HG03571 (cell line): ENCODE data around the gene SEC23IP.
"Not testable (repeated sequence)": the region's sequence is repeated elsewhere in the genome, so short reads cannot be mapped to it uniquely, and the experiment has no call there.

ENCODE experiments used
- ATAC-seq: cut with Tn5 transposase; IDR thresholded peaks from one replicate; pipeline ENCODE4 v1.9.1; 2021; ENCODE audit not compliant: unreplicated experiment

The SEC23IP gene

DNA sequence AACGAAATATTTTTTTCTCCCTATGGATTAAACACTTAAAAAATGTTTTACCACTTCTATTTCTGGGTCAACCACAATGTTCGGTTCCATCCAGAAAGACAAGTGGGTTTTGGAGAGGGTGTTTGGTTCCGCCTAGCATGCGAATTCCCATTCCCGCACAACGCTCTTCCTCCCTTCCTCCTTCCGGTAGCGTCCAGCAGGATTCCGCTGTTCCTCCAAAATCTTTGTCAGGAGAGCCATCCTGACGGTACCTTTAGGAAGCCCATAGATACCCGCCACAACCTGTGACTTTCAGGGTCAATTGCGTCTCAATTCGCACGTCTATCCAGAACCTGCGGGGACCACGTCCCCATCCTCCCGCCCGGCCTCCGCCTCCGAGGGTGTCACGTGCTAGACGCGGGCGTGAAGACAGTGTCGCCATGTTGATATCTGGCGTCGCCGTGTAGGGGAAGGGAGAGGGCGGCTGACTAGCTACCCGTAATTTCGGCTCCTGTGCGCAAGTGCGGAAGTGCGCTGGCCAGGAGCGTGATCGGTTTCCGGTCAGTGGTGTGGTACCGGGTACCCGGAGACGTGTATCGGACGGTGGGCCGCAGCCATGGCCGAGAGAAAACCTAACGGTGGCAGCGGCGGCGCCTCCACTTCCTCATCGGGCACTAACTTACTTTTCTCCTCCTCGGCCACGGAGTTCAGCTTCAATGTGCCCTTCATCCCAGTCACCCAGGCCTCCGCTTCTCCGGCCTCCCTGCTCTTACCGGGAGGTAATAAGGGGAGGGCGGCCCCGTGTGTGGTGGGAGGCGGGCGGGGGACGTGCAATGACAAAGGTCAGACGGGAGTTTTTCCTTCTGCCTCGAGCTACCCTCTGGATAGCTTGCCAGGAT lies at the start of gene SEC23IP:
TSS of gene SEC23IP (plus strand) at position 543 of the 878 bp plus-strand sequence. CDS start at position 596, 53 bp downstream.
- peak; percentile 99 for ATAC-seq

DNA sequence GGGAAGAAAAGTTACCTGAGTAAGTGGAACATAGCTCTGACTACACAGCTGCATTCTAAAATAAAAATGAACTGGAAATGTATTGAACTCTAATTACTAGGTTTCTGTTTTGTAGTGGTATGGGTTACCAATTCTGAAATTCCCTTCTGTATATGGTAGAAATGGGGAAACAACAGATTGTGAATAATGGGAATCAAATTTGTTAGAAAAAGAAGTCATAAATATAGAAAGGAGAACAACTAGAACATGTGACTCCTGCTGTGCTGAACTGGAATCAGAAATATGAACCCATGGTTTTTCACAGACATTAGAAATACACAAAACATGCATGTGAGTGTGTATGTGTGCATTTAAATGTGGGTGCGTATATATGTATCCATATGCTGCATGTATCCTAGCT lies 46.9 kb upstream of the SEC23IP start:
- no peak for ATAC-seq

DNA sequence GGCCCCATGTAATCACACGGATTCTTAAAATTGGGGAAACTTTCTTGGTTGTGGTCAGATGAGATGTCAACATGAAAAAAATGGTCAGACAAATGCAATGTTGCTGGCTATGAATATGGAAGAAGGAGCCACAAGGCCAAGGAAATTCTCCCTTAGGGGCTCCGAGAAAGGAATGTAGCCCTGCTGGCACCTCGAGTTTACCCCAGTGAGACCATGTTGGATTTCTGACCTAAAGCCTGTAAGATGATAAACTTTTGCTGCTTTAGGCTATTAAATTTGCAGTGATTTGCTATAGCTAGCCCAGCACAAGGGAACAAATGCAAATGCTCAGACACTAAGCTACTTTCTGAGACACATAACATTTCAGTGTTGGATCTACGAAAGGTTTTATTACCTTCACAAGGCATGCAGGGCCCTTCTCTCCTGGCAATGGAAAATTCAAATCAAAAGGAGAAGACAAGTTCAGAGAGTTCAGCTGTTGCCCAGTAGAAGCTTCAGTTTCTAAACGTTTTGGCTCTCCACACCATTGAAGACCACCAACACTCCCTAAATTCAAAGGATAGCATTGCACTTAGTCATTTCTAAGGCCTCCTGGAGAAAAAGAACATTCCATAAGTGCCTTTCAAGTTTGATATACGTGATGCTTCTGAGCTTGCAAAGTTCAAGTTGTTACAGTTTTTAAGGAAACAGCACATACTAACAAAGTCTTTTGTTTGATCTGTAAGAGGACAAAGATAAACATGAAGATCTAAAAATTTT lies 43.3 kb upstream of the SEC23IP start:
- no peak for ATAC-seq

DNA sequence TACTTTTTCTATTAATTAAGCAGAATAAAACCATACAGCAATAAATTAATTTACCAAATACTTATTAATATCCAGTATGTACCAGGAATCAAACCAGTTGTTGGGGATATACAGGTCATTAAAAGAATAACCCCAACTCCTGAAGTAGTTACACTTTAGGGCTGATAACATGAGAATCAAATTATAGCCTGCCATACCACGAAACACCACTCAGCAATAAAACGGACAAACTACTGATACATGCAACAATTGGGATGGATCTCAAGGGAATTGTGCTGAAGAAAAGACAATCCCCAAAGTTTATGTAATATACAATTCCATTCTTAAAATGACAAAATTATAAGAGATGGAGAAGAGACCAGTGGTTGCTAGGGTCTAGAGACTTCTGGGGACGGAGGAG lies 42.6 kb upstream of the SEC23IP start:
- no peak for ATAC-seq

DNA sequence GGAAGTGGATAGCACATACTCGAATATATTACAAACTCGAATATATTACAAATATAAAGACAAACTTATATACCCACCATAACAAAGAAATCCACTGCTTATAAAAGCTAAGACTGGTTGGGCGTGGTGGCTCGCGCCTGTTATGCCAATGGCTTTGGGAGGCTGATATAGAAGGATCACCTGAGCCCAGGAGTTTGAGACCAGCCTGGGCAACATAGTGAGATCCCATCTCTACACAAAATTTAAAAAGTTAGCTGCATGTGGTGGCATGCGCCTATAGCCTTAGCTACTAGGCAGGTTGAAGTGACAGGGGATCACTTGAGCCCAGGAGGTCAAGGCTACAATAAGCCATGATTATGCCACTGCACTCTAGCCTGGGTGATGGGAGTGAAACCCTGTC lies 40.3 kb upstream of the SEC23IP start:
- ATAC-seq: no peak

DNA sequence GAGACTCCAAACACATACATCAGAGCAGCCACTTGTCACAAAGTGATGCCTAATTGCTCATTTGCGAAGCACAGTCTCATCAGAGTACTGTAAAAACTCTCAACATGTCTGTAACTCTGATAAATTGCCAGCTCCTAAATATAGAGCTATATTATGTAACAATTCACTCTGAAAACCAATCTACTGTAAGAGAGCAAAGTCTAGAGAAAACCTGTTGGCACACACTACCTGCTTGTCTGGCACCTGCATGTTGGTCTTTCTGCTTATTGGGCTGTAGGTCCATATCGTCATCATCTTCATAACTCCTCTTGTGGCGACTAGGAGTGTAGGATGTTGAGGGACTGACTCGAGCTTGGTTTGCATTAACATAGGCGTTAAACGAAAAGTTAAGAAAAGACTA lies 39.7 kb upstream of the SEC23IP start:
- no peak for ATAC-seq

DNA sequence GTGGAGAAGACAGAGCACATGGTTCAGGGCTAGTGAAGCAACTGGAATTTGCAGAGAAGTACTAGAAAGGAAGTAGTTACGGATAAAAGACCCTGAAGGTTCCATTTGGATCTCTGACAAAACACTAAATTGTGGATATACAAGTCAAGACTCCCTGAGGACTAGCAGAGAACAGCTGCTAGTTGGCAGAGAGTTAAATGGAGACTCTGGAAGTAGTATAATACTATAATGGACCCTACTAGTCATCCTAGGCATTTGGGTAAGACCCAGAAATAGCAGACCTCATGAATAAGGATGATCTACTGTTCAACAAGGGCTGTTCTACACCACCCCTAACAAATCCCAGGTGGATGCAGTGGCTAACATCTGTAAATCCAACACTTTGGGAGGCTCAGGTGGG lies 39.0 kb upstream of the SEC23IP start:
- ATAC-seq: no peak

DNA sequence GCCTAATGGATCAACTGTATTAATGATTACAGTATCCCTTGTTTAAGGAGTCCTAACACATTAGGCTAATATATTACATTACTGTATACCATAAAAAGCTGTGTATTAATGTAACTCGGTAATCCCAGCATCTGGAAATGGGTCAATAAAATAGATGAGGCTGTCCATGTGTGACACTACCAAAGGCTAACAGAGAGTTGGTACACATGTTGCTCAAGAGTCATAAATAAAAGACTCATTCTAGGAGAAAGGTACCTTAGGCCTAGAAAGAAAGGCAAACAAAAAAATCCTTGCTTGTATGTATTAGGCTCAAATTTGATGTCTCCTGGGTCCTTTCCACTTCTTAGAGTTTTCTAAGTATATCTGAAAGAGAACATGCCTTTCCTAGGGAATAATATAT lies 34.5 kb upstream of the SEC23IP start:
- no peak for ATAC-seq

DNA sequence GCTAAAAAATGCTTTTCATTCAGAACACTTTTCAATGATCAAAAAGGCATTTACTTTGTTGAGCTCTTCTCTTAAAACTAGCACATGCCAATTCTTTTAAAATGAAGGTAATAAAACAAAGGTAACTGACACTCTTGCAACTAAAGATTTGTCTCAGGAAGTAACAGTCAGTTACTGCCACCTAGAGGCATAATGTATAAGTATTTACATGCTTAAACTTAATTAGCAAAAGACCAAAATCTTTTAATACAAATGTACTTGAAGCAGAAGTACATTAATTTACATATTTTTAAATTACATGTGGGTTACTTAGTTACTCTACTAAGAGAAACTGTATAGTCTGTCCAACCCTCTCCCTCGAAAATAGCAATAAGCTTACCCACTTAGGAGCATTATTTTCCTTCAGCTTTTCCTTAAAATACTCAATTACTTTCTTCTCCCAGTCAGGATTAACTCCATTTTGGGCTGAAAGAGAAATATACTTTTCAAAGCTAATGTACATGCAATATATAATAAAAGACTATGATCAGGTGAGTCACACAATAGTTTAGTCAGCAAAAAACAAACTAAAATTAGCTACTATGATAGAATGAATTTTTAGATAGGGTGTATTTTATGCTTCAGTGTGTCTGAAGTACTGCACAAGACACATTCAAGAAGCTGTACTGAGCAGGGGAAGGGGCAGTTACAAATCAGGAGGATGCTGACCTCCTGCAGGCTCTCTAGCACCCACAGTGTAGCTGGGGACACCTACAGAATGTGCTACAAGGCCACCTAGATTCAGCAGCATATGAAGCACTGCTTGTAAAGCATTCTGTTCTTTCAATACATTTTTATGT lies 32.9 kb upstream of the SEC23IP start:
- ATAC-seq: no peak

DNA sequence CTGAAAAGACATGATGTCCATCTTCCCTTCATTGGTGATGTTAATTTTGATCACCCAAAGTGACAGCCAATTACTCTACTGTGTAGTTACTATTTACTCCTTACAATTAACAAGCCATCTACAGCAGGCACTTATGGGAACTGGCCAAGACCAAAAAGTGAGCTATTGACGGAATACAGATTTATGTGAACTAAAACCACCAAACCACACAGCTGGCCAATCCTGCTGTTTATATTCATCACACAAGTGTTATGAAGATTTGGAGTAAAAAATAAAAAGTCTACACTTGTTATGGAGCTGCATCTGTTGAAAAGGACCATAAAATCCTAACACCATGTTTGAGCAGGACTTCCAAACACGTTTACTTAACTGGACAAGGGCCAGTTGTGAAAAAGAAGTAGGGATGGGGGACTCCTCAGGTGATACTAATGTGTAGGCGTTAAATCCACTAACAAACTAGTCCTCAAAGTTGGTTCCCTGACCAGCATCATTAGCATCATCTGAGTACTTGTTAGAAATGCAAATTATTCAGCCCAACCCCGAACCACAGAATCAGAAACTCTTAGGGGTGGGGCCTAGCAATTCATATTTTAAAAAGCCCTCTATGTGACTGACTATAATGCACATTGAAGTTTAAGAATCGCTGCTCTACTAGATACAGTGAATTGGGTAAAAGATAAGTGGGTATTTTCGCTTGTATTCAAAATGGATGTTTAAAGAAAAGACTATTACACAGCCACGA lies 31.5 kb upstream of the SEC23IP start:
- no peak for ATAC-seq

DNA sequence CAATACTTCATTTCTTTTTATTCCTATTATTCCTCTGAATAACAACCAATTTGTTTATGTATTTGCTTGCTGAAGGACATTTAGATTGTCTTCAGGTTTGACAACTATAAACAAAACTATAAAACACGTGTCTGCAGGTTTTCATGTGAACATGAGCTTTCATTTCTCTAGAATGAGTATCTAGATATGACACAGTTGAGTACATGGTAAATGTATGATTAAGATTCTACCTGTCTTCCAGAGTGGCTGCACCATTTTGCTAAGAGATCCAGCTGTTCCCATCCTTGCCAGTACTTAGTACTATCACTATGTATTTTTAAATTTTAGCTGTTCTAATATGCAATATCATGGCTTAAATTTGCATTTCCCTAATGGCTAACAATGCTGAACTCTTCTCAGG lies 30.0 kb upstream of the SEC23IP start:
- ATAC-seq: no peak

DNA sequence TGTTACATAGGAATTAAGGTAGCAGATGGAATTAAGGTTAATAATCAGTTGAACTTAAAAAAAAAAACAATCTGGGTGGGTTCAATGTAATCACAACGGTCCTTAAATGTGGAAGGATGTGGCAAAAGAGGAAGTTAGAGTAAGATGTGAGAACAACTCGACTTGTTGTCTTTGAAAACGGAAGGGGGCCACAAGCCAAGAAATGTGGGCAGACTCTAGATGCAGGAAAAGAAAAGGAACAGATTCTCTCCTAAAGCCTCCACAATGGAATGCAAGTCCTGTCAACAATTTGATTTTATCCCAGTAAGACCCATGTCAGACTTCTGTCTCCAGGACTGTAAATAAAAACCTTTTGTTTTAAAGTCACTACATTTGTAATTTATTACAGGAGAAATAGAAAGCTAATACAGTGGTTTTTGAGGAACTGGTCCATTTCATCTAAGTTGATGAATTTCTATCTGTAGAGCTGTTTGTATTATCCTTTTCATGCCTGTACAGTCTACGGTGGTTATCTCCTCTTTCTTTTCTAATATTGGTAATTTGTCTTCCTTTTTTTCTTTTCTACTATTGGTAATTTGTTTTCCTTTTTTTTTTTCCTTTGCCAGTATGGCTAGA lies 28.5 kb upstream of the SEC23IP start:
- ATAC-seq: no peak

DNA sequence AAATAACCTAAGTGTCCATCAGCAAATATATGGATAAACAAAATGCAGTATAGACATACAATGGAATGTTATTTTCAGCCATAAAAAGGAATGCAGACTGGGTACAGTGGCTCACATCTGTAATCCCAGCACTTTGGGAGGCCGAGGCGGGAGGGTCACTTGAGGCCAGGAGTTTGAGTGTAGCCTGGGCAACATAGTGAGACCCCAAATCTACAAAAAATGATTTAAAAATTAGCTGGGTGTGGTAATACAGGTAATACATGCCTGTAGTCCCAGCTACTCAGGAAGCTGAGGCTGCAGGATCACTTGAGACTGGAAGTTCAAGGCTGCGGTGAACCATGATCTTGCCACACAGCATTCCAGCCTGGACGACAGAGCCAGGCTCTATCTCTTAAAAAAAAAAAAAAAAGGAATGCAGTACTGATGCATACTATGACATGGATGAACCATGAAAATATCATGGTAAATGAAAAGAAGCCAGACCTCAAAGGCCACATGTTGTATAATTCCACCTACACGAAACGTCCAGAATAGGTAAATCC lies 26.8 kb upstream of the SEC23IP start:
- no peak for ATAC-seq

DNA sequence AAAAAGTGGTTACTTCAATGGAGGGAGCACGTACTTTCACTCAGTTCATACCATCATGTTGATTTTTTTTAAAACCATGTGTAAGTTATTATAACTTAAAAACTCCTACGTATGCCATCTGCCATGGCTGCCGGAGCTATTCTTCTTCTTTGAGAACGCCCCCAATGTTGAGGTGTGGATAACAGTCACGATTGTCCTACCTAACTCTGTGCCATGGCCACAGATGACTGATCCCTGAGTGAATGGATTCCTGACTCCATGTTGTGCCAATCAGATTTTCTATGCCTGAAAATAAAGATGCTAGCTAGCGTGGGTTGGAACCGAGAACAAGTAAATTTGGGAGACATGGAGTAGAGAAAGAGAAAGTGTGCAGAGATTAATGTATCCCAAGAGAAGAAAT lies 25.2 kb upstream of the SEC23IP start:
- no peak for ATAC-seq

DNA sequence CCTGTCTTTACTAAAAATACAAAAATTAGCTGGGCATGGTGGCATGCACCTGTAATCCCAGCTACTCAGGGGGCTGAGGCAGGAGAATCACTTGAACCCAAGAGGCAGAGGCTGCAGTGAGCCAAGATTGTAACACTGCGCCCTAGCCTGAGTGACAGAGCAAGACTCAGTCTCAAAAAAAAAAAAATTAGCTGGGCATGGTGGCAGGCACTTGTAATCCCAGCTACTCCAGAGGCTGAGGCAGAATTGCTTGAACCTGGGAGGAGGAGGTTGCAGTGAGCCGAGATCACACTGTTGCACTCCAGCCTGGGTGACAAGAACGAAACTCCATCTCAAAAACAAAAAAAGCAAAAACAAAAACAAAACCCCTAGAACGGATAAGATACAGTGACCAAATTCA lies 23.1 kb upstream of the SEC23IP start:
- not testable (repeated sequence) for ATAC-seq

DNA sequence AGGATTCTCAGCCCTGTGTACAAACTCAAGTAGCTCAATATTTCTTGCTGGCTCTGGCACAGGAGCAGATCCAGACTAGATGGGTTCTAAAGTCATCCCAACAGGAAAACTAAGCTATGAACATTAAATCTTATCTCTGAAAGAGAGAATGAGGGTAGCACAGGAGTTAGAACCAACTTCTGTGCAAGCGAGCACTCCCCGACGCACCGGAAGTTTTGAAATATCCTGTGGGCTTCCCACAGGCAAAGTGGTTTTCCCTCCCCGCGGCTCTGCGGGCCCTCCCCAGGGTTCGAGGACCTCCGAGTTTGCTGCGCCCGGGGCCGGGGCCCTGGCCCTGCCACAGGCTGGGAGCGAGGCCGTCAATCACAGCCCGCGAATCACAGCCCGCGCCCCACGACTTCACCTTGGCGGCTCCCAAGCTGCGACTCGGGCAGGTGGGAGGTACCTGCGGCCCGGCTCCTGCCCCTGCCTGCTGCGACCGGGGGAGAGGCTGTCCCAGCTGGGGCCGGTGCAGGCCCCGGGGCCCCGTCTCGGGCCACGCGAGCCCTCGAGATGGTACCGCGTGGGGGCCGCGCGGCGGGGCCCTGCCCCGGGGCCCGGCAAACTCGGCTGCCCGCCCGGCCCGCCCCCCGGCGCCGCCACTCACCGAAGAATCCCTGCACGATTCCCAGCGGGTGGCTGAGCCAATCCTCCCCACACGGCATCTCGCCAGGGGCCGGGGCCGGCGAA lies 20.5 kb upstream of the SEC23IP start:
- ATAC-seq: peak; percentile 41

DNA sequence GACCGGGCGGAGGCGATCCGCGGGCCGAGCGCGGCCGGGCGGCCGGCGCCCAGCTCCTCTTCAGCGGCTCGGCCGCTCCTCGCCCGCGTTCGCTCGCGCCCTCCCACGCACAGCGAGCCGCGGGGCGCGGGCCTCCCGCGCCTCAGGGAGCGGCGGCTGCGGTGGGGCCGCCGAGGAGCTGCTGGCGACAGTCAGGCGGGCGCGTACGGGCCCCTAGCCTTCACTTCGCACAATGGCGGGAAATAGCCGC lies 20.0 kb upstream of the SEC23IP start, which contains the start of gene MCMBP:
TSS of gene MCMBP (minus strand) at position 234 of the 250 bp plus-strand sequence. CDS start 259 bp downstream, outside the sequence.
- ATAC-seq: no peak

DNA sequence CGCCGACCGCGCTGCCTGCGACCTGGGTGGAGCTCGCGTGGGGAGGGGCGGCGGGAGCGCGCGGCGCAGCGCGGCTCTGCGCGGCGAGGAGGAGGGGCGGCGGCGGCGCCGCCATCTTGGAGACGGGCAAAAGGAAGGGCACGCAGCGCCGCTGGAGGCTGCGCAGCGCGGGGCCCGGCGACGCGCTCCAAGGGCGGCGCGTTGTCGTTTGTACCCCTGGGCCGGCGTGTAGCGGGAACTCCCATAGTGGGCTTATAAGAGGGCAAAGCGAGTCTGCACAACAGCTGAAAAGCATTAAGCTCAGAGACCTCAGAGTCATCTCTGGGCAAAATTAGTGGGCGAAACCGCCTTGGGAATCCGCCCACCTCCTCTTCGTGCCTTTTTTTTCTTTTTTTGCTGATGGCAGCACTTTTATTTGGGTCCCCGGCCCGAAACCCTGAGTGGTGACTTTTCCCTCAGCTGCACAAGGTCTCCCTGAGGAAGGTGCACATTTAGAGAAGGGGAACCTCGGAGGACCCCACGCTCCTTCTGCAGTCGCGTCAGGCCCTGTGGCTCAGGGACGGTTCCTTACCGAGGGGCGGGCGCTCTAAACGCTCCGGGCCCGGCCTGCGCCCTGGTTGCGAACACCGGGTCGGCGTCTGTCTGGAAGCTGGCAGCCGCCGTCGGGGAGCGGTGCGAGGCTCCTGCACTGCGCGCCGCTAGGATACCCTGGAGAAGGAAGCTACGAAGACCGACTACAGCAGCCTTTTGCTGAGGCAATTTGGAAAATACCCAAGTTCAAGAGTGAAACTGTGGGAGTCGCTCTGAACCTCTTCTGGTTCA lies 19.5 kb upstream of the SEC23IP start:
- ATAC-seq: peak; percentile 88

DNA sequence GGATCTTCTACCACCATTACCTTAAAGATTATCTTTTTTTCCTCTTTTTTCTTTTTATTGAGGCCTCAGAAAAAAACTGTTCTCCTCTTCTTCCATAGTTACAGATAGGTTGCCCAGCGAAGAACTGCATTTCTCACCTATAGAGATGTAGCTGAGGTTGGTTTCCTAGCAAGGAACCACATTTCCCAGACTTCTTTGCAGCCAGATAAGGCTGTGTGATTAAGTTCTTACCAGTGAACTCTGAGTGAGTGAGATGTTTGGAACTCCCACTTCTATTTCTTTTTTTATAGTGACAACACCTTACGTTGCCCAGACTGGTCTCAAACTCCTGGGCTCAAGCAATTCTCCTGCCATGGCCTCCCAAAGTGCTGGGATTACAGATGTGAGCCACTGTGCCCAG lies 14.0 kb upstream of the SEC23IP start:
- no peak for ATAC-seq
